HepG2 (cell line): ENCODE data around the gene BTRC. TPM values are rescaled to one million over a fixed set of nuclear protein-coding genes. Genes with fewer than 3 reads are reported as not detected.
A peak's percentile ranks its signal among the peaks of the same experiment; 100 is the strongest.

ENCODE experiments used
- AHR ChIP-seq: IDR thresholded peaks from 2 replicates; pipeline ENCODE4 v1.6.1; 2018; ENCODE audit warnings: missing genetic modification reagents, missing compliant biosample characterization
- ELF3 ChIP-seq: IDR thresholded peaks from 2 replicates; pipeline ENCODE4 v1.6.1; 2016; ENCODE audit warnings: missing genetic modification reagents, missing compliant biosample characterization
- JUND ChIP-seq: sonication (generic); formaldehyde crosslinking; IDR thresholded peaks from 2 replicates; pipeline ENCODE4 v1.8.0; 2022; ENCODE audit warnings: mild to moderate bottlenecking, missing genetic modification reagents
- SIN3A ChIP-seq: IDR thresholded peaks from 2 replicates; pipeline ENCODE4 v1.6.1; 2011; ENCODE audit warnings: low read depth, mild to moderate bottlenecking, control low read depth, low read length, borderline replicate concordance
- SPEN ChIP-seq: sonication (generic); formaldehyde crosslinking; IDR thresholded peaks from 2 replicates; pipeline ENCODE4 v1.5.1; 2020; ENCODE audit warnings: low read depth, mild to moderate bottlenecking, missing genetic modification reagents
- ZNF274 ChIP-seq: sonication (generic); formaldehyde crosslinking; IDR thresholded peaks from 2 replicates; pipeline ENCODE4 v1.5.1; 2020; ENCODE audit warnings: mild to moderate bottlenecking, missing genetic modification reagents
- ZSCAN29 ChIP-seq: sonication (generic); formaldehyde crosslinking; conservative IDR thresholded peaks from 2 replicates; pipeline ENCODE4 v1.4.0; 2020; ENCODE audit warnings: mild to moderate bottlenecking, missing genetic modification reagents
- polyA plus RNA-seq, 8 experiments: library from polyadenylated mRNA; depleted of rRNA in 3 of 8; stranded (reverse) in 7 of 8; unstranded in 1 of 8; fragments of >200 nt; fragmentation: Illumina TruSeq in 4 of 8; extraction: Trizol in 4 of 8; gene quantifications; 2 replicates each; pipeline versions ENCODE4 v1.2.1 to v1.2.3, GENCODE V29; 2011 to 2016; ENCODE audit warnings: low read depth in 4 of 8, missing spikeins in 1 of 8, mixed read lengths in 1 of 8; ENCODE audit not compliant: insufficient read depth in 1 of 8
- total RNA-seq, 5 experiments: library from RNA; depleted of rRNA; stranded (reverse); fragments of >200 nt; fragmentation: Illumina TruSeq; extraction: Trizol; gene quantifications; 2 replicates each; pipeline ENCODE4 v1.2.3, GENCODE V29; 2016; ENCODE audit warnings: low read depth in 1 of 5
- TF ChIP-seq, protein P1 (sequence below): sonication (generic); formaldehyde crosslinking; IDR thresholded peaks from 2 replicates; pipeline ENCODE4 v1.4.0; 2020; ENCODE audit warnings: mild to moderate bottlenecking, missing genetic modification reagents, borderline replicate concordance
- TF ChIP-seq, protein P2 (sequence below): conservative IDR thresholded peaks from 2 replicates; pipeline ENCODE4 v1.6.1; 2018; ENCODE audit warnings: missing genetic modification reagents
- TF ChIP-seq, protein P3 (sequence below): sonication (generic); formaldehyde crosslinking; IDR thresholded peaks from 2 replicates; pipeline ENCODE4 v1.4.0; 2020; ENCODE audit warnings: low read depth, missing genetic modification reagents
- TF ChIP-seq, protein P4 (sequence below): sonication (generic); formaldehyde crosslinking; IDR thresholded peaks from 2 replicates; pipeline ENCODE4 v1.8.0; 2022; ENCODE audit warnings: low read depth, missing genetic modification reagents
- TF ChIP-seq, protein P5 (sequence below): sonication (generic); formaldehyde crosslinking; IDR thresholded peaks from 2 replicates; pipeline ENCODE4 v1.8.0; 2022; ENCODE audit warnings: missing genetic modification reagents, mild to moderate bottlenecking, inconsistent platforms, borderline replicate concordance

BTRC gene
- total and polyA plus RNA-seq, 2 of the 13 experiments (the other 11 are each of a cell fraction or from before 2014, with no cell fraction given) = 12.0 to 14.4 TPM

DNA sequence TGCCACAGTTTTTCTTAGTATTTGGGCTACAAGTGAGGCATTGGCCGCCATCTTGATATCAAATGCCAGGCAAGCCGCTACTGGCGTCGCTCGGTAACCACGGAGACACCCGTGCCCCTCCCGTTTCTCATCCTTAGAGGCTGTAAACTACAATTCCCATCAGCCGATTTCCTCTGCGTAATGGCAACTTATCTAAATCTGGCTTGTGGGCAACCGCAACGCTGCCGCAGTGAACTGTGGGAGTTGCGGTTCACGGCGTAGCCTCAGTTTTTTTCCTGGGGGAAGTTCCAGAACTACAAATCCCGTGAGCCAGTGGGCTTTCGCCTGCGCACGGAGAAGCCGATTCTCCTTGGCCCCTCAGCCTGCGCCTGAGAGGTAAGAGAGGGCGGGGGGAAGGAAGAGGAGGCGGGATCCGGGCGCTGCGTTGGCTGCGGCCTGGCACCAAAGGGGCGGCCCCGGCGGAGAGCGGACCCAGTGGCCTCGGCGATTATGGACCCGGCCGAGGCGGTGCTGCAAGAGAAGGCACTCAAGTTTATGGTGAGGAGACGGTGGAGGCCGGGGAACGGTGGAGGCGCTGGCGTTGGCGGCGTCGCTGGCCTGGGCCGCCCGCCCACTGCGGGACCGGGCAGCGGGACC, at the start of gene BTRC (continued):
- TF ChIP-seq, protein P1, sequence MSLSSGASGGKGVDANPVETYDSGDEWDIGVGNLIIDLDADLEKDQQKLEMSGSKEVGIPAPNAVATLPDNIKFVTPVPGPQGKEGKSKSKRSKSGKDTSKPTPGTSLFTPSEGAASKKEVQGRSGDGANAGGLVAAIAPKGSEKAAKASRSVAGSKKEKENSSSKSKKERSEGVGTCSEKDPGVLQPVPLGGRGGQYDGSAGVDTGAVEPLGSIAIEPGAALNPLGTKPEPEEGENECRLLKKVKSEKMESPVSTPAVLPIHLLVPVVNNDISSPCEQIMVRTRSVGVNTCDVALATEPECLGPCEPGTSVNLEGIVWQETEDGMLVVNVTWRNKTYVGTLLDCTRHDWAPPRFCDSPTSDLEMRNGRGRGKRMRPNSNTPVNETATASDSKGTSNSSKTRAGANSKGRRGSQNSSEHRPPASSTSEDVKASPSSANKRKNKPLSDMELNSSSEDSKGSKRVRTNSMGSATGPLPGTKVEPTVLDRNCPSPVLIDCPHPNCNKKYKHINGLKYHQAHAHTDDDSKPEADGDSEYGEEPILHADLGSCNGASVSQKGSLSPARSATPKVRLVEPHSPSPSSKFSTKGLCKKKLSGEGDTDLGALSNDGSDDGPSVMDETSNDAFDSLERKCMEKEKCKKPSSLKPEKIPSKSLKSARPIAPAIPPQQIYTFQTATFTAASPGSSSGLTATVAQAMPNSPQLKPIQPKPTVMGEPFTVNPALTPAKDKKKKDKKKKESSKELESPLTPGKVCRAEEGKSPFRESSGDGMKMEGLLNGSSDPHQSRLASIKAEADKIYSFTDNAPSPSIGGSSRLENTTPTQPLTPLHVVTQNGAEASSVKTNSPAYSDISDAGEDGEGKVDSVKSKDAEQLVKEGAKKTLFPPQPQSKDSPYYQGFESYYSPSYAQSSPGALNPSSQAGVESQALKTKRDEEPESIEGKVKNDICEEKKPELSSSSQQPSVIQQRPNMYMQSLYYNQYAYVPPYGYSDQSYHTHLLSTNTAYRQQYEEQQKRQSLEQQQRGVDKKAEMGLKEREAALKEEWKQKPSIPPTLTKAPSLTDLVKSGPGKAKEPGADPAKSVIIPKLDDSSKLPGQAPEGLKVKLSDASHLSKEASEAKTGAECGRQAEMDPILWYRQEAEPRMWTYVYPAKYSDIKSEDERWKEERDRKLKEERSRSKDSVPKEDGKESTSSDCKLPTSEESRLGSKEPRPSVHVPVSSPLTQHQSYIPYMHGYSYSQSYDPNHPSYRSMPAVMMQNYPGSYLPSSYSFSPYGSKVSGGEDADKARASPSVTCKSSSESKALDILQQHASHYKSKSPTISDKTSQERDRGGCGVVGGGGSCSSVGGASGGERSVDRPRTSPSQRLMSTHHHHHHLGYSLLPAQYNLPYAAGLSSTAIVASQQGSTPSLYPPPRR (CRISPR knock-in tag) = 0 out of 2 replicates have a peak, but pooled peaks have one; percentile 32
- TF ChIP-seq, protein P2, sequence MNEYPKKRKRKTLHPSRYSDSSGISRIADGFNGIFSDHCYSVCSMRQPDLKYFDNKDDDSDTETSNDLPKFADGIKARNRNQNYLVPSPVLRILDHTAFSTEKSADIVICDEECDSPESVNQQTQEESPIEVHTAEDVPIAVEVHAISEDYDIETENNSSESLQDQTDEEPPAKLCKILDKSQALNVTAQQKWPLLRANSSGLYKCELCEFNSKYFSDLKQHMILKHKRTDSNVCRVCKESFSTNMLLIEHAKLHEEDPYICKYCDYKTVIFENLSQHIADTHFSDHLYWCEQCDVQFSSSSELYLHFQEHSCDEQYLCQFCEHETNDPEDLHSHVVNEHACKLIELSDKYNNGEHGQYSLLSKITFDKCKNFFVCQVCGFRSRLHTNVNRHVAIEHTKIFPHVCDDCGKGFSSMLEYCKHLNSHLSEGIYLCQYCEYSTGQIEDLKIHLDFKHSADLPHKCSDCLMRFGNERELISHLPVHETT (CRISPR knock-in tag) = no peak; the same call in 1 of the 2 replicates
- TF ChIP-seq SIN3A (peak; percentile 25; the same call in 1 of the 2 replicates), SPEN (peak; percentile 54; the same call in 1 of the 2 replicates), ELF3 (CRISPR knock-in tag) (peak; percentile 48; the same call in 1 of the 2 replicates), ZSCAN29 (CRISPR knock-in tag) (no peak; the same call in 1 of the 2 replicates), ZNF274 (CRISPR knock-in tag) (peak; percentile 71; the same call in 1 of the 2 replicates), JUND (CRISPR knock-in tag) (no peak), AHR (0 out of 2 replicates have a peak, but pooled peaks have one; percentile 19)
- TF ChIP-seq, protein P3, sequence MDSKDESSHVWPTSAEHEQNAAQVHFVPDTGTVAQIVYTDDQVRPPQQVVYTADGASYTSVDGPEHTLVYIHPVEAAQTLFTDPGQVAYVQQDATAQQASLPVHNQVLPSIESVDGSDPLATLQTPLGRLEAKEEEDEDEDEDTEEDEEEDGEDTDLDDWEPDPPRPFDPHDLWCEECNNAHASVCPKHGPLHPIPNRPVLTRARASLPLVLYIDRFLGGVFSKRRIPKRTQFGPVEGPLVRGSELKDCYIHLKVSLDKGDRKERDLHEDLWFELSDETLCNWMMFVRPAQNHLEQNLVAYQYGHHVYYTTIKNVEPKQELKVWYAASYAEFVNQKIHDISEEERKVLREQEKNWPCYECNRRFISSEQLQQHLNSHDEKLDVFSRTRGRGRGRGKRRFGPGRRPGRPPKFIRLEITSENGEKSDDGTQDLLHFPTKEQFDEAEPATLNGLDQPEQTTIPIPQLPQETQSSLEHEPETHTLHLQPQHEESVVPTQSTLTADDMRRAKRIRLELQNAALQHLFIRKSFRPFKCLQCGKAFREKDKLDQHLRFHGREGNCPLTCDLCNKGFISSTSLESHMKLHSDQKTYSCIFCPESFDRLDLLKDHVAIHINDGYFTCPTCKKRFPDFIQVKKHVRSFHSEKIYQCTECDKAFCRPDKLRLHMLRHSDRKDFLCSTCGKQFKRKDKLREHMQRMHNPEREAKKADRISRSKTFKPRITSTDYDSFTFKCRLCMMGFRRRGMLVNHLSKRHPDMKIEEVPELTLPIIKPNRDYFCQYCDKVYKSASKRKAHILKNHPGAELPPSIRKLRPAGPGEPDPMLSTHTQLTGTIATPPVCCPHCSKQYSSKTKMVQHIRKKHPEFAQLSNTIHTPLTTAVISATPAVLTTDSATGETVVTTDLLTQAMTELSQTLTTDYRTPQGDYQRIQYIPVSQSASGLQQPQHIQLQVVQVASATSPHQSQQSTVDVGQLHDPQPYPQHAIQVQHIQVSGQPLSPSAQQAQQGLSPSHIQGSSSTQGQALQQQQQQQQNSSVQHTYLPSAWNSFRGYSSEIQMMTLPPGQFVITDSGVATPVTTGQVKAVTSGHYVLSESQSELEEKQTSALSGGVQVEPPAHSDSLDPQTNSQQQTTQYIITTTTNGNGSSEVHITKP (CRISPR knock-in tag) = peak; percentile 81
- TF ChIP-seq, protein P4, sequence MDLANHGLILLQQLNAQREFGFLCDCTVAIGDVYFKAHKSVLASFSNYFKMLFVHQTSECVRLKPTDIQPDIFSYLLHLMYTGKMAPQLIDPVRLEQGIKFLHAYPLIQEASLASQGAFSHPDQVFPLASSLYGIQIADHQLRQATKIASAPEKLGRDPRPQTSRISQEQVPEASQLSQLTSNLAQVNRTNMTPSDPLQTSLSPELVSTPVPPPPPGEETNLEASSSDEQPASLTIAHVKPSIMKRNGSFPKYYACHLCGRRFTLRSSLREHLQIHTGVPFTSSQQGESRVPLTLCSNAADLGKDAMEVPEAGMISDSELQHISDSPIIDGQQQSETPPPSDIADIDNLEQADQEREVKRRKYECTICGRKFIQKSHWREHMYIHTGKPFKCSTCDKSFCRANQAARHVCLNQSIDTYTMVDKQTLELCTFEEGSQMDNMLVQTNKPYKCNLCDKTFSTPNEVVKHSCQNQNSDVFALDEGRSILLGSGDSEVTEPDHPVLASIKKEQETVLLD = peak; percentile 69; the same call in 1 of the 2 replicates
- TF ChIP-seq, protein P5, sequence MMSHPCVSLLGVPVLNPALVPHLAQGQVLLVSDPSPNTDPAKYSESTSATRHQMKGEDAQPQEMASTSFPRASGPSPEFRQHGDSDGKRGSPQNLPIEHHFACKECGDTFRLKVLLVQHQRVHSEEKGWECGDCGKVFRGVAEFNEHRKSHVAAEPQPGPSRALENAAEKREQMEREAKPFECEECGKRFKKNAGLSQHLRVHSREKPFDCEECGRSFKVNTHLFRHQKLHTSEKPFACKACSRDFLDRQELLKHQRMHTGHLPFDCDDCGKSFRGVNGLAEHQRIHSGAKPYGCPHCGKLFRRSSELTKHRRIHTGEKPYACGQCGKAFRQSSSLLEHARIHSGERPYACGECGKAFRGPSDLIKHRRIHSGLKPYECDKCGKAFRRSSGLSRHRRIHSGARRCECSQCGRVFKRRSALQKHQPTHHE (CRISPR knock-in tag) = no peak
